Fibroblast of lung (primary cell): ENCODE measurements around the gene INTS15.

Source experiments
- EZH2 ChIP-seq: IDR thresholded peaks from 2 replicates; pipeline ENCODE4 v1.5.1; 2012; ENCODE audit warnings: low read length, control low read depth, mild to moderate bottlenecking; ENCODE audit errors: missing control alignments
- TF ChIP-seq, protein P1 (sequence below), 2 donors: IDR thresholded peaks in 1 of 2; conservative IDR thresholded peaks in 1 of 2; 1 replicate in 1 of 2; 2 replicates in 1 of 2; pipeline ENCODE4 v1.5.1; 2011 to 2012; ENCODE audit warnings: low read length in 2 of 2, control low read depth in 1 of 2, inconsistent platforms in 1 of 2, low read depth in 1 of 2, mild to moderate bottlenecking in 1 of 2

DNA sequence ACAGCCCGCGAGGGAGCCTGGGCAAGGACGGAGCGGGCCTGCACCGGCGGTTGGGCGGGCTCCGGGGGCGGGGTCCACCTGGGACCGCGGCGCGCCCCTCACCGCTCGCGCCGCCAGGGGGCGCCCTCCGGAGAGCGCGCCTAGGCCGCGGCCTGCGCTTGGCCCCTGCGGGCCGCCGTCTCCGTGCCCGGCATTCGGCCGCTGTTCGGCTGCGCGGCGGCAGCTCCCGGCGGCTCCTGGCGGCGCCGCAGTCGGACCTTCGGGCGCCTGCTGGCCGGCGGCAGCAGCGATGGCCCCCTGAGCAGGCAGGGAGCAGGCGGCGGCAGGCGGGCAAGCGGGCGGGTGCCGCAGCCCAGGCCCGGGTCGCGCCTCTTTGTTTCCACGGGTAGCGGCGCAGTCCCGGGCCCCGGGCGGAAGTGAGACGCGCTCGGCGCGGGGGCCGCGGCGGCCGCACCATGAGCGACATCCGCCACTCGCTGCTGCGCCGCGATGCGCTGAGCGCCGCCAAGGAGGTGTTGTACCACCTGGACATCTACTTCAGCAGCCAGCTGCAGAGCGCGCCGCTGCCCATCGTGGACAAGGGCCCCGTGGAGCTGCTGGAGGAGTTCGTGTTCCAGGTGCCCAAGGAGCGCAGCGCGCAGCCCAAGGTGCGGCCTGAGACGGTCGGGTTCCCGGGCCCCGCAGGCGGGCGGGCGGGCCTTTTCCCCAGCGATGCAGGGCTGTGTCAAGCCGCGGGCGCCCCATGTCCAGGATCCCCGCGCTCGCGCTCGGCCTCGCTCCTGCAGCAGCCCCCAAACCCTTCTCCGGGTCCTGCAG lies at the start of gene INTS15:
- TF ChIP-seq, protein P1, sequence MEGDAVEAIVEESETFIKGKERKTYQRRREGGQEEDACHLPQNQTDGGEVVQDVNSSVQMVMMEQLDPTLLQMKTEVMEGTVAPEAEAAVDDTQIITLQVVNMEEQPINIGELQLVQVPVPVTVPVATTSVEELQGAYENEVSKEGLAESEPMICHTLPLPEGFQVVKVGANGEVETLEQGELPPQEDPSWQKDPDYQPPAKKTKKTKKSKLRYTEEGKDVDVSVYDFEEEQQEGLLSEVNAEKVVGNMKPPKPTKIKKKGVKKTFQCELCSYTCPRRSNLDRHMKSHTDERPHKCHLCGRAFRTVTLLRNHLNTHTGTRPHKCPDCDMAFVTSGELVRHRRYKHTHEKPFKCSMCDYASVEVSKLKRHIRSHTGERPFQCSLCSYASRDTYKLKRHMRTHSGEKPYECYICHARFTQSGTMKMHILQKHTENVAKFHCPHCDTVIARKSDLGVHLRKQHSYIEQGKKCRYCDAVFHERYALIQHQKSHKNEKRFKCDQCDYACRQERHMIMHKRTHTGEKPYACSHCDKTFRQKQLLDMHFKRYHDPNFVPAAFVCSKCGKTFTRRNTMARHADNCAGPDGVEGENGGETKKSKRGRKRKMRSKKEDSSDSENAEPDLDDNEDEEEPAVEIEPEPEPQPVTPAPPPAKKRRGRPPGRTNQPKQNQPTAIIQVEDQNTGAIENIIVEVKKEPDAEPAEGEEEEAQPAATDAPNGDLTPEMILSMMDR (conservative IDR thresholded peaks at IDR 0.05 in 1 of 2, IDR thresholded peaks at IDR 0.05 in 1 of 2; ENCODE audit: low read depth in 1 of 2, low read length in 2 of 2): peak; percentile 29 to 39
- TF ChIP-seq EZH2: no peak
